Measurements from ENCODE around the gene UBE2D1.
"Not testable (repeated sequence)": the region's sequence is repeated elsewhere in the genome, so short reads cannot be mapped to it uniquely, and the experiment has no call there.

UBE2D1 gene

GRCh38 chr10:58384999-58385783, 50.4 kb downstream of the UBE2D1 start, which contains the start of gene TFAM:
Gene TFAM (plus strand): TSS chr10:58385410. CDS start chr10:58385548, 138 bp downstream.
- DNase-seq, result peak; percentile 98

DNA sequence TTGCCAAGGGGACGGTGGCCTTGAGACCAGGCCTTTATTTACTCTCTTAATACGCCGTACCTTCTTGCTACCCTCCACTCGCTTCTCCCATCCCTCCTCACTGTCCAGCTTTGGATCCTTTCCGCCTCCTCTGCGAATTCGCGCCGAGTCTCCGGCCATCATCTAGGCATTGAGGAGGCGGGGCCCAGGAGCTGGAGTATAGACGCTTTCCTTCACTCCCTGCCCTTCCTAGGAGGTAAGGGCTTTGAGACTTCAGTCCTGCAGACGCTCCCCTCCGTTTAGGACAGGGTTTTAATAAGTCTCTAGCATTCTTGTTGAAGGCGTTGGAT, 50.9 kb downstream of the UBE2D1 start:
- DNase-seq, result no peak

- no peak for DNase-seq
These were observed 54.2 kb downstream of the UBE2D1 start for GRCh38 chr10:58389024-58389423.

DNA sequence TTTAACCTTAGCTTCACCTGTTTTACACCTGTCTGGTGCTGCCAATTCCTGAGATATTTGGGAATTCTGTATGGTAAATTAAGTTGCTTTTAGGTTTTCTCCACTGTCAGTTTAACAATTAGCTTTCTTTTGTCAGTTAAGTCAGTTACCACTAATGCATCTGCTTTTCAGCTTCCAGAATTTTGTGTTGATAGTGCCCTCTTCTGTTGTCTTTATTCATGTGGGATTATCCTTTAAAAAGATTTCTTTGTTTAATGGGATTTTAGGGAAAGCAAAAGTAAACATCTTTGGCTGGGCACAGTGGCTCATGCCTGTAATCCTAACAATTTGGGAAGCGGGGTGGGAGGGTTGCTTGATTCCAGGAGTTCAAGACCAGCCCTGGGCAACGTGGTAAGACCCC, 58.5 kb downstream of the UBE2D1 start:
- DNase-seq, result no peak

DNA sequence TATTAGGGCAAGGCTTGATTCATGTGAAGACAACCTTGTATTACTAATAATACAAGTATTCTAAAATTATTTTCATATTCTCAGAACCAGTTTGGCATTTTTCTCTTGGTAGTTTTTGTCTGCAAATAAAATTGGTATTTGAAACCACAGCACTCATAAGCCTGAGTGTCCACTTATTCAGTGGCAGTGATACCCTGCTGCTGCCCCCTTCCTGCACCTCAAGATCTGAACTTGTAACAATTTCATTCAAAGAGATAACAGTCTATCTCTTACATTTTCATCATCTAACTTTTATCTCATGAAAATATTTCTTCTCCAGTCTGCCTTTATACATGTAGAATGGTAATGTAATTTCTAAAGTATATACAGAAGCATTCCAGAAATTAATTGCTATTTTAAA, 59.7 kb downstream of the UBE2D1 start:
- DNase-seq, result no peak

GRCh38 chr10:58396057-58396456, 61.3 kb downstream of the UBE2D1 start:
- no peak for DNase-seq

DNA sequence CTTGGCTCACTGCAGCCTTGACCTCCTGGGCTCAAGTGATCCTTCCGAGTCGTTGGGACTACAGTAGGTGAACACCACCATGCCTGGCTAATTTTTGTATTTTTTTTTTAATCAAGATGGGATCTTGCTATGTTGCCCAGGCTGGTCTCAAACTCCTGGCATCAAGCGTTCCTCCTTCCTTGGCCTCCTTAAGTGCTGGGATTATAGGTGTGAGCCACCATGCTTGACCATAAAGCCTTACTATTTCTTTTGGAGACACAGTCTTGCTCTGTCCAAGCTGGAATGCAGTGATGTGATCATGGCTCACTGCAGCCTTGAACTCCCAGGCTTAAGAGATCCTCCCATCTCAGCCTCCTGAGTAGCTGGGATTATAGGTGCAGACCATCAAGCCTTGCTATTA, 63.0 kb downstream of the UBE2D1 start:
- no peak for DNase-seq

GRCh38 chr10:58399410-58399809, 64.6 kb downstream of the UBE2D1 start:
- no peak for DNase-seq

DNA sequence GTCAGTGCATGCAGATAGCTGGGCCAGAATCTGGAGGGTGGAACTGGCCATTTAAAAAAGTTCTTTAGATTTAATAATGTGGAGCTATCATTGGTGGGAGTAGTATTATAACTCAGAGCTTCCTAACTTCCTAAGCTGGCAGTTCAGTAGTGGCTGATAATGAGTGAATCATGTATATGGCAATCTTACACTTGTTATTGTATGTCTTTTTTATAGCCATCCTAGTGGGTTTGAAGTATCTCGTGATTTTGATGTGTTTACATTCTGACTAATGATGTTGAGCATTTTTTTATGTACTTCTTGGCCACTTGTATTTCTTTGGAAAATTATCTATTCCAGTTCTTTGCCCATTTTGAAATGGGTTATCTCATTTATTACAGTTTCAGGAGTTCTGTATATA, 65.8 kb downstream of the UBE2D1 start:
- DNase-seq, result no peak

- DNase-seq, result no peak
These were observed 69.2 kb downstream of the UBE2D1 start for GRCh38 chr10:58404001-58404400.

DNA sequence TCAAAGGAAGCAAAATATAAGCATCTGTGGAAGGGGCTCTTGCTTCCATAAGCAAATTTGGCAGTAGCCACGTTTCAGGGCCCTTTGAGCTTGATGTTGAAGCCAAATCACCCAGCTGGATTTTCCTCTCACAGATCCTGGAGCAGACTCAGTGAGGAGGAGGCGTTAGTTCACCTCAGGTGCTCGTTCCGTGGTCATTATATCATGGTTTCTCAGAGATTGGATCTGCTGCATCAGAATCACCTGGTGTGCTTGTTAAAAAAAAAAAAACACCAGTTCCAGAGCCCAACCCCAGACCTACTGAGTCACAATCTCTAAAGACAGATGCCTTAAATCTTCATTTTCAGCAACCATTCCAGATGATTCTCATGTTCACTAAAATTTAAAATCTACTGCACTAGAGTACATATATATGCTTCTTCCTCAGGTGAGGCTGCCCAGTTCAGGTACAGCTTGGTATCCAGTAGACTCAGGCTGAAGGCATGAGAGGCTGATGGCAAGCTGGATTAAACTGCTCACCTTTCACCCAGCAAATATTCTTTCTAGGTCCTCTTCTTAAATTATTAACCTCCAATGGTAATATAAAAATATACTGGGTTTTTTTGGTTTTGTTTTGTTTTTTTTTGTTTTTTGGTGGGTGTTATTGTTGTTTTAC, 75.3 kb downstream of the UBE2D1 start:
- no peak for DNase-seq

- DNase-seq, result no peak
These were observed 77.7 kb downstream of the UBE2D1 start for GRCh38 chr10:58412502-58412961.

DNA sequence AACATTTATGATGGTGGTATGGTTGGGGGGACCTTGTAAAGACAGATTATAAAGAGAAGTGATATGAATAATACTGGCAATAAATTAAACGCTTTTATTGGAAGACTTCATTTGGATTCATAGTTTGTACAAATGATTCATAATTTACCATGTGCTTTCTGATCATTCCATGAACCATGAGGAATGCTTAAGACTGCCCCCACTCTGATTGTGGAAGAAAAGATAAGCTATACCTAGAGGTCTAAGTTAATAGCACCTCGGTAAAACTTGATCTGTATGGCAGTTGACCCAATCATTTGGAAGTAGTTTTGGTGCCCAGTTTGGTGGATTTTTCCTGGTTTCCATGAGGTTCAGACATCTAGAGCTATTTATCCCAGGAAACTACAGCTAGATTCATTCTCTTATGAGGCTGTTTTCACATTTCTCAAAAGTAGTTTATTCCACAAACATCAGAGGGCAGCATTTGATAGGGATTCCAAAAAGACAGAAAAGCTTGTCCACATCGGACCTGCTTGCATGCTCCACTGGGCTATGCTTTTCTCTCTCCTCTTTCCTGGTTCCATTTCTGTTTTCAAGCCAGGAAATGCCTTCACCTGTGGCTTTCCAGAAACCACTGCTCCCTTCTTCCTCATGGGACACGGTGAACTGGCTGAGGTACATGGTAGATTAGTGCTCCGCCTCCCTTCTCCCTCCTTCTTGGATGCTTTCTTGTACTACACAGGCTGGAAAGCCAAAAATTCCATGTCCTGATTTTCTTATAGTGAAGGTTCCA, 79.7 kb downstream of the UBE2D1 start:
- DNase-seq, result no peak

GRCh38 chr10:58415757-58416156, 81.0 kb downstream of the UBE2D1 start:
- DNase-seq, result no peak

DNA sequence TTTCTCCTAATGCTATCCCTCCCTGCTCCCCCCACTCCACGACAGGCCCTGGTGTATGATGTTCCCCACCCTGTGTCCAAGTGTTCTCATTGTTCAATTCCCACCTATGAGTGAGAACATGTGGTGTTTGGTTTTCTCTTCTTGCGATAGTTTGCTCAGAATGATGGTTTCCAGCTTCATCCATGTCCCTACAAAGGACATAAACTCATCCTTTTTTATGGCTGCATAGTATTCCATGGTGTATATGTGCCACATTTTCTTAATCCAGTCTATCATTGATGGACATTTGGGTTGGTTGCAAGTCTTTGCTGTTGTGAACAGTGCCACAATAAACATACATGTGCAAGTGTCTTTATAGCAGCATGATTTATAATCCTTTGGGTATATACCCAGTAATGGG, 83.1 kb downstream of the UBE2D1 start:
- DNase-seq, result not testable (repeated sequence)

Data from activated T-cell treated with anti-CD3 and anti-CD28 coated beads, Interleukin-2, amount 50 U/mL, for 1 hour (primary cell).